Esophagus muscularis mucosa (tissue), 3 donors: ENCODE results near the gene VILL.

Source experiments
- CTCF ChIP-seq, 3 experiments: fragments of 200-600 bp in 2 of 3; fragments of 450-650 bp in 1 of 3; sonication (generic) in 2 of 3; IDR thresholded peaks; one replicate each; pipeline ENCODE4 v1.5.1; 2017 to 2019; ENCODE audit warnings: antibody characterized with exemption in 3 of 3, mild to moderate bottlenecking in 2 of 3, moderate library complexity in 1 of 3
- POLR2A ChIP-seq: fragments of 450-650 bp; IDR thresholded peaks from one replicate; pipeline ENCODE4 v1.6.1; 2017; ENCODE audit warnings: antibody characterized with exemption, moderate library complexity, mild to moderate bottlenecking, low read depth
- POLR2AphosphoS5 ChIP-seq, 2 donors: sonication (generic); formaldehyde crosslinking; IDR thresholded peaks; one replicate each; pipeline ENCODE4 v1.6.1; 2017; ENCODE audit warnings: antibody characterized with exemption in 2 of 2

GRCh38 chr3:38040401-38040800 lies 49.8 kb downstream of the VILL start:
- no peak for TF ChIP-seq CTCF (IDR thresholded peaks at IDR 0.05)
- TF ChIP-seq POLR2AphosphoS5 (IDR thresholded peaks at IDR 0.05), result no peak
- no peak for TF ChIP-seq POLR2A
